ENCODE measurements around the gene PDGFRB.

The PDGFRB gene

GRCh38 chr5:150123542-150123941 lies 32.1 kb downstream of the PDGFRB start:
- TF ChIP-seq, protein P1, sequence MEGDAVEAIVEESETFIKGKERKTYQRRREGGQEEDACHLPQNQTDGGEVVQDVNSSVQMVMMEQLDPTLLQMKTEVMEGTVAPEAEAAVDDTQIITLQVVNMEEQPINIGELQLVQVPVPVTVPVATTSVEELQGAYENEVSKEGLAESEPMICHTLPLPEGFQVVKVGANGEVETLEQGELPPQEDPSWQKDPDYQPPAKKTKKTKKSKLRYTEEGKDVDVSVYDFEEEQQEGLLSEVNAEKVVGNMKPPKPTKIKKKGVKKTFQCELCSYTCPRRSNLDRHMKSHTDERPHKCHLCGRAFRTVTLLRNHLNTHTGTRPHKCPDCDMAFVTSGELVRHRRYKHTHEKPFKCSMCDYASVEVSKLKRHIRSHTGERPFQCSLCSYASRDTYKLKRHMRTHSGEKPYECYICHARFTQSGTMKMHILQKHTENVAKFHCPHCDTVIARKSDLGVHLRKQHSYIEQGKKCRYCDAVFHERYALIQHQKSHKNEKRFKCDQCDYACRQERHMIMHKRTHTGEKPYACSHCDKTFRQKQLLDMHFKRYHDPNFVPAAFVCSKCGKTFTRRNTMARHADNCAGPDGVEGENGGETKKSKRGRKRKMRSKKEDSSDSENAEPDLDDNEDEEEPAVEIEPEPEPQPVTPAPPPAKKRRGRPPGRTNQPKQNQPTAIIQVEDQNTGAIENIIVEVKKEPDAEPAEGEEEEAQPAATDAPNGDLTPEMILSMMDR (IDR thresholded peaks at IDR 0.05; ENCODE audit: low read depth, low read length), result no peak
- DNase-seq (ENCODE audit: extremely low read depth, low read depth), result no peak

GRCh38 chr5:150122536-150123481 lies 32.8 kb downstream of the PDGFRB start:
- TF ChIP-seq, protein P1 (IDR thresholded peaks at IDR 0.05; ENCODE audit: low read depth, low read length), result no peak
- no peak for DNase-seq (ENCODE audit: extremely low read depth, low read depth)

DNA sequence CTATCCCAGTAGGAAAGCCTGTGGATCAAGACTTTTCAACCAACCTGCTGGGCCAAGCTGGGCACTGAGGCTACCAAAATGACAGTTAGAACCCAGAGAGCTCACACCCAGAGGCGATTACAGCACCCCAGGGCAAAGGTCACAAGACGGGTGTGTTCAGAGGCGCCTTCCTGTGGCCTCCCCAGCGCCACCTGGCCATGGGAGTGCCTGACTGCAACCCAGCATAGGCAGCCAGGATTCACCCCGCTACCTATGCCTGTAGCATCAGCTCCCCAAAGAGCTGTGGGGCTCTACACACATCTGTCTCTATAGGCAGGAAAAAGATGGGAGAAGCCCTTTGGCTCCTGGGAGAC lies 33.5 kb downstream of the PDGFRB start:
- TF ChIP-seq, protein P1 (IDR thresholded peaks at IDR 0.05; ENCODE audit: low read depth, low read length), result peak; percentile 10
- no peak for DNase-seq (ENCODE audit: extremely low read depth, low read depth)

DNA sequence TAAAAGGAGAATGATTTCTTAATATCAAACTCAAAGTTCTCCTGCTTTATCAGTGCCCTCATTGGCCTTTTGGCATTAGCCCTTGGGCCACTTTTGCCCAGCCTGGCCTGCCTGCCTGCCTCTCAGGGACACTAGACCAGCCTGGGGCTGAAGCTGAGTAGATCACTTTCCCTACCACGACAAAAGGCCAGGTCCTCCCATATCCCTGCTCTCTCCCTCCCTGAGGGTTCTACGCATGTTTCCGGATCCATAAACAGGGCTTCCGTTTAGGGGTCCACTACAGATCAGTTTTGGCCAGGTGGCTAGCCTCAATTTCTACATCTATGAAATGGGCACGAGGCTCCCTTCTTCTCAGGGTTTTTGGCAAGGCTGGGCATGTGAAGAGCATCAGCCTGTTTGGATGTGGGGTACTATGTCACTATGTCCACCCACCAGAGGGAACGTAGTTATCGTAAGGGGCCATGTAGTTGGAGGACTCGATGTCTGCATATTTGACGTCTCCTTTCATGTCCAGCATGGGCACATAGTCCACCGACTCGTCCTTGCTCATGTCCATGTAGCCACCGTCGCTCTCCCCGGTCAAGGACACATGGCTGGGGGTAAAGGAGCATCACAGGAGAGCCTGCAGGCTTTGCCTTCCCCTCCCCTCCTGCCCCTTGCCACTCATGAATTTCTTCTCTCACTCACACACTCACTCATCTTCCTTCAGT lies 34.0 kb downstream of the PDGFRB start:
- TF ChIP-seq, protein P1 (IDR thresholded peaks at IDR 0.05; ENCODE audit: low read depth, low read length), result no peak
- DNase-seq (ENCODE audit: extremely low read depth, low read depth), result no peak

DNA sequence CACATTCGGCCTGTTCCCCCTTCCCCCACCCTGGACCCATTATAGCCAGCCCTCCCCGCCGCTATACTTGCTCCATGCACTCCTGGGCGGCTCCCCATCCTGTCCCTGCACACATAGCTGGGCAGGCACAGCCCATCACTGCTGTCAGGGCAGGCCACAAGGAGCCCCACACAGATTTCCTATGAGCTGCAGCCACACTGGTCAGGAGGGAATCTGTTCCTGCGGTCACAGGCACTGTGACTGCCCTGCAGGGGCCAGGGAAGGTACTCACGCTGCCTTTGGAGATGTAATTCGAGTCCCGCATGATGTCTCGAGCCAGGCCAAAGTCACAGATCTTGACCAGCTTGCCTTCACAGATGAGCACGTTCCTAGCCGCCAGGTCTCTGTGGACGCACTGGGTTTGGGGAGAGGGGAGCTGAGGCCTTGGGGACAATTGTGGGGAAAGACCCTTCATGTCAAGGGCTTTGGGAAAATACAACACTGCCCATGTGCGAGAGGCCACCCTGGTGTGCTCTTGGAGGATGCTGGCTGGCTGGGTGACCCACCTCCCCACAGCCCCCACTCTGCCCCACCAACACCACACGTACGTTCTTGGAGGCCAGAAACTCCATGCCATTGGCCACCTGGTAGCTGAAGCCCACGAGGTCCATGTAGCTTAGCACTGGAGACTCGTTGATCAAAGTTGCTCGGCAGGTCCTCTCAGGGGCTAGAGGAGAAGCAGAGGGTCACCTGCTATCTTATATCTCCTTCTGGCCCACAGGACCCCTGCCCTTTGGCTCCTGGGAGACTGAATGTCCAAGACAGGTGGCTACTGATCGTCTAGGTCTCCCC lies 34.8 kb downstream of the PDGFRB start:
- TF ChIP-seq, protein P1 (IDR thresholded peaks at IDR 0.05; ENCODE audit: low read depth, low read length), result no peak
- DNase-seq (ENCODE audit: extremely low read depth, low read depth), result no peak

DNA sequence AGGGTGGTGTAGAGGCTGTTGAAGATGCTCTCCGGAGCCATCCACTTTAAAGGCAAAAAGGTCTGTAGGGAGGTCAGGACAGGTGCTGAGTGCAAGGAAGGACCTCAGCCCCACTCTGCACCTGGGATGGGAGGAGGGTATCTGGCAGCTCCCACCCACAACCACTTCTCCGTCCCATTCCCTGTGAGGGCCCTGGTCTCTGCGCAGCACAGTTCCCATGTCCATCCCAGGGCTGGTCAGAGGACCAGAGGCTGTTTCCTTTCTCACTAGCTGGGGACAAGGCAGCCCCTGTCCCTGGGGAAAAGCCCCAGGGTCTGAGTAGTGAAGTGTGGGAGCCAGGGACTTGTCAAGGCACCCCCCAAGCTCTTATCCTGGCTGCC lies 35.6 kb downstream of the PDGFRB start:
- no peak for DNase-seq (ENCODE audit: extremely low read depth, low read depth)
- TF ChIP-seq, protein P1 (IDR thresholded peaks at IDR 0.05; ENCODE audit: low read depth, low read length), result no peak

All from AG09319 (cell line).